GM12878 (cell line): ENCODE results near the gene GLT1D1. TPM values are rescaled to one million over a fixed set of nuclear protein-coding genes. Genes with fewer than 3 reads are reported as not detected.

Experiments
- ATAC-seq: fragments of 200-7000 bp; cut with Tn5 transposase; 3 replicates; pipeline ENCODE4 v1.9.1; 2020; ENCODE audit warnings: mild to moderate bottlenecking, moderate library complexity
- Bru-seq: library from RNA; stranded (reverse); fragments of 400-500 nt; gene quantifications from one replicate; lab custom pipeline; 2021; lab: Mats Ljungman, UMichigan
- BruChase-seq, 2 experiments: library from RNA; stranded (reverse); fragments of 400-500 nt; gene quantifications; one replicate each; lab custom pipeline; 2021; lab: Mats Ljungman, UMichigan
- BruUV-seq: library from RNA; stranded (reverse); fragments of 400-500 nt; replicated peaks from 2 replicates; lab custom pipeline; 2021; lab: Mats Ljungman, UMichigan
- CTCF ChIA-PET: fragments of 300-600 bp; sonication (Branson Sonifier 250); formaldehyde crosslinking; extraction: SDS; loops from one replicate; lab custom pipeline; 2021; ENCODE audit warnings: inconsistent platforms; lab: Yijun Ruan, JAX
- POLR2A ChIA-PET: fragments of 350-600 bp; formaldehyde crosslinking; extraction: SDS; loops from one replicate; lab custom pipeline; 2021; ENCODE audit warnings: inconsistent platforms; lab: Charles Lee
- RAD21 ChIA-PET: fragments of 300-600 bp; sonication (Branson Sonifier 250); formaldehyde crosslinking; loops from one replicate; lab custom pipeline; 2023; ENCODE audit warnings: antibody characterized with exemption; ENCODE audit not compliant: unreplicated experiment; lab: Charles Lee
- SMC1A ChIA-PET: fragments of 300-600 bp; sonication (Branson Sonifier 250); formaldehyde crosslinking; loops from one replicate; lab custom pipeline; 2023; ENCODE audit not compliant: unreplicated experiment, uncharacterized antibody; lab: Charles Lee
- DNase-seq: peaks from one replicate; pipeline ENCODE4 v3.0.0-alpha.2; 2011; ENCODE audit warnings: low read depth, low spot score
- FAIRE-seq: peaks from 3 replicates; lab custom pipeline; 2011; peaks lifted over from hg19 to GRCh38; lab: Jason Lieb, UNC
- H2AFZ ChIP-seq: 2 replicates; pipeline ENCODE4 v1.6.0; 2011; ENCODE audit warnings: low read depth, low read length, control low read depth; ENCODE audit not compliant: control insufficient read depth
- H3K27ac ChIP-seq: 2 replicates; pipeline ENCODE4 v1.5.1; 2011; ENCODE audit warnings: control low read depth; ENCODE audit not compliant: control insufficient read depth, insufficient read depth
- H3K27me3 ChIP-seq, 2 experiments: replicated peaks in 1 of 2; 2 replicates each; pipeline versions ENCODE4 v1.6.0 to v1.6.1; 2011; ENCODE audit warnings: low read length in 1 of 2; ENCODE audit not compliant: control insufficient read depth in 2 of 2, insufficient read depth in 2 of 2
- H3K36me3 ChIP-seq, 2 experiments: 2 replicates each; pipeline ENCODE4 v1.5.1; 2011; ENCODE audit warnings: low read length in 1 of 2; ENCODE audit not compliant: control insufficient read depth in 2 of 2, insufficient read depth in 2 of 2
- H3K4me1 ChIP-seq: 2 replicates; pipeline ENCODE4 v1.6.1; 2011; ENCODE audit warnings: mild to moderate bottlenecking, low read length, moderate library complexity, mixed read lengths; ENCODE audit not compliant: control insufficient read depth, insufficient read depth
- H3K4me2 ChIP-seq: 2 replicates; pipeline ENCODE4 v1.6.0; 2011; ENCODE audit warnings: control low read depth; ENCODE audit not compliant: control insufficient read depth, insufficient read depth
- H3K4me3 ChIP-seq: fragments of 200-600 bp; sonication (generic); 2 replicates; pipeline ENCODE4 v1.5.1; 2016
- H3K79me2 ChIP-seq: 2 replicates; pipeline ENCODE4 v1.6.0; 2011; ENCODE audit warnings: low read length; ENCODE audit not compliant: control insufficient read depth, insufficient read depth
- H3K9ac ChIP-seq: 2 replicates; pipeline ENCODE4 v1.8.0; 2011; ENCODE audit warnings: low read length, control low read depth, mixed read lengths; ENCODE audit not compliant: control insufficient read depth, insufficient read depth
- H3K9me3 ChIP-seq: replicated peaks from 3 replicates; pipeline ENCODE4 v1.5.1; 2011; ENCODE audit warnings: mild to moderate bottlenecking, low read length; ENCODE audit not compliant: control insufficient read depth, insufficient read depth
- H4K20me1 ChIP-seq: 2 replicates; pipeline ENCODE4 v1.6.0; 2011; ENCODE audit not compliant: control insufficient read depth, insufficient read depth
- CEBPZ ChIP-seq: fragments of 150-350 bp; IDR thresholded peaks from 2 replicates; pipeline ENCODE4 v1.6.1; 2016; ENCODE audit warnings: low read depth, low read length
- FOS ChIP-seq: IDR thresholded peaks from 3 replicates; pipeline ENCODE4 v1.6.1; 2011; ENCODE audit warnings: borderline replicate concordance; ENCODE audit not compliant: insufficient read length; ENCODE audit errors: extremely low read depth
- GABPA ChIP-seq: IDR thresholded peaks from 2 replicates; pipeline ENCODE4 v1.6.1; 2014; ENCODE audit warnings: antibody characterized with exemption, low read depth, mild to moderate bottlenecking, inconsistent platforms
- HDAC6 ChIP-seq: fragments of 200-600 bp; sonication (generic); IDR thresholded peaks from one replicate; pipeline ENCODE4 v1.8.0; 2017; ENCODE audit warnings: antibody characterized with exemption; ENCODE audit not compliant: unreplicated experiment
- HDGF ChIP-seq: fragments of 450-650 bp; IDR thresholded peaks from 2 replicates; pipeline ENCODE4 v1.6.1; 2016; ENCODE audit warnings: antibody characterized with exemption
- RFX5 ChIP-seq: IDR thresholded peaks from 2 replicates; pipeline ENCODE4 v1.6.1; 2011; ENCODE audit warnings: low read depth, low read length, improper control_type of control experiment
- ZNF274 ChIP-seq: IDR thresholded peaks from one replicate; pipeline ENCODE4 v1.8.0; 2011; ENCODE audit not compliant: insufficient read length, insufficient read depth
- WGBS: methylation state at CpG from one replicate; pipeline ENCODE4 v1.1.6; 2016; ENCODE audit warnings: low lambda C conversion rate; ENCODE audit not compliant: insufficient replicate concordance, insufficient coverage; ENCODE audit errors: missing lambda C conversion rate; 5-methylcytosine and 5-hydroxymethylcytosine counted together
- in situ Hi-C: fragments of 300-500 bp; cut with MboI; formaldehyde crosslinking; loops from 9 replicates; pipeline ENCODE4 v1.14.3; 2018; ENCODE audit warnings: mixed read lengths
- intact Hi-C: fragments of 100-400 bp; cut with micrococcal nuclease; formaldehyde crosslinking; loops from one replicate; pipeline ENCODE4 v1.14.2; 2022; ENCODE audit not compliant: unreplicated experiment
- long read RNA-seq, 2 experiments: library from polyadenylated mRNA; unstranded; transcript quantifications; one replicate each; pipeline ENCODE4 v2.0.0, GENCODE V29; 2019 to 2020
- polyA minus RNA-seq, 3 experiments: library from RNA; depleted of rRNA, polyadenylated mRNA; stranded (reverse); fragments of >200 nt; gene quantifications; 2 replicates each; pipeline ENCODE4 v1.2.3, GENCODE V29; 2011
- polyA plus RNA-seq, 11 experiments: library from polyadenylated mRNA; depleted of rRNA in 4 of 11; unstranded in 6 of 11; stranded (reverse) in 5 of 11; fragments of >200 nt; fragmentation: Nextera tagmentation in 4 of 11; fragmentation: Illumina TruSeq in 1 of 11; extraction: Ambion mirVana in 4 of 11; extraction: Trizol in 1 of 11; gene quantifications; 1 replicate in 1 of 11; 2 replicates in 10 of 11; pipeline versions ENCODE4 v1.2.1 to v1.2.3, GENCODE V29; 2011 to 2016; ENCODE audit warnings: inconsistent platforms in 2 of 11, missing spikeins in 2 of 11, low read depth in 1 of 11
- total RNA-seq, 4 experiments: library from RNA; depleted of rRNA in 3 of 4; stranded (reverse); fragments of >200 nt in 3 of 4; fragmentation: Illumina TruSeq in 1 of 4; extraction: Trizol in 1 of 4; gene quantifications; 2 replicates each; pipeline versions ENCODE4 v1.2.1 to v1.2.3, GENCODE V29; 2013 to 2021
- TF ChIP-seq, protein P1 (sequence below): IDR thresholded peaks from 2 replicates; pipeline ENCODE4 v1.6.1; 2012; ENCODE audit warnings: low read depth, low read length, improper control_type of control experiment
- TF ChIP-seq, protein P2 (sequence below): fragments of 450-650 bp; IDR thresholded peaks from 2 replicates; pipeline ENCODE4 v1.6.1; 2016; ENCODE audit warnings: mild to moderate bottlenecking, moderate library complexity, borderline replicate concordance

GLT1D1 gene
- 21.7 and 24.4 TPM in 2 replicates for total RNA-seq (2013; cell fraction: nucleolus; rRNA removed)
- total RNA-seq (2014; rRNA removed) (2.4 and 2.5 TPM in 2 replicates), total RNA-seq (2014; rRNA removed; fragmentation: Illumina TruSeq; extraction: Trizol) (2.6 and 3.0 TPM in 2 replicates), total RNA-seq (2021) (4.1 and 4.2 TPM in 2 replicates), polyA plus RNA-seq (2011; rRNA removed) (62.8 and 71.4 TPM in 2 replicates), polyA plus RNA-seq (2014; fragmentation: Illumina TruSeq; extraction: Trizol) (3.2 and 3.7 TPM in 2 replicates), polyA plus RNA-seq (2014; fragmentation: Nextera tagmentation; extraction: Ambion mirVana) (under 1 TPM; 0.42 to 0.53 TPM), polyA plus RNA-seq (2014; rRNA removed) (3.0 TPM in 2 replicates), polyA plus RNA-seq (2016; fragmentation: Nextera tagmentation; extraction: Ambion mirVana) (1 to 10 TPM; 1.7 to 3.8 TPM), polyA minus RNA-seq (2011; rRNA and poly(A)+ RNA removed) (61.7 and 63.7 TPM in 2 replicates), Bru-seq, nascent RNA (percentile 81 among the genes with signal in this experiment), BruChase-seq, experiment 1, labeled RNA remaining after a 6-hour chase (percentile 81 among the genes with signal in this experiment), BruChase-seq, experiment 2, labeled RNA remaining after a 2-hour chase (percentile 74 among the genes with signal in this experiment)
- 2.3 TPM for polyA plus RNA-seq (2011; ENCODE audit: low read depth)
- polyA plus RNA-seq (2011; cell fraction: cytosol; rRNA removed), result 59.7 and 62.9 TPM in 2 replicates
- 37.7 and 42.3 TPM in 2 replicates for polyA plus RNA-seq (2011; cell fraction: nucleus; rRNA removed)
- 5.0 and 5.5 TPM in 2 replicates for polyA plus RNA-seq (2012)
- polyA minus RNA-seq (2011; cell fraction: cytosol; rRNA and poly(A)+ RNA removed), result 23.4 and 23.9 TPM in 2 replicates
- 12.7 and 17.6 TPM in 2 replicates for polyA minus RNA-seq (2011; cell fraction: nucleus; rRNA and poly(A)+ RNA removed)
- long read RNA-seq, experiment 1, partial matches to known transcripts, result 1 of 12 reads
- long read RNA-seq, experiment 1, other reads (novel, unspliced or antisense), result 8 of 12 reads
- long read RNA-seq, experiment 2, partial matches to known transcripts, result 3 of 14 reads
- long read RNA-seq, experiment 2, other reads (novel, unspliced or antisense), result 10 of 14 reads

GRCh38 chr12:128852885-128853599 lies at the start of gene GLT1D1:
TSS of gene GLT1D1 (plus strand) at chr12:128853478. CDS start at chr12:128853582, 104 bp downstream.
- H3K4me1 ChIP-seq, result peaks cover 11% of the 10 kb centered on the region; the same call in 1 of the 2 replicates
- H2AFZ ChIP-seq, result peak within 1 kb of the TSS; percentile 50; the same call in 1 of the 2 replicates
- H3K4me2 ChIP-seq, result peak within 1 kb of the TSS; percentile 56
- no peaks in the 10 kb centered on the region for H4K20me1 ChIP-seq
- WGBS, result 42% methylated on average over 21 of the region's 56 CpGs
- ChIA-PET POLR2A (interaction anchor here (1.2 to 2.3 kb wide), 5 partner anchors 23 to 64 kb away, joined by 3 to 7 read pairs (median 4); partner anchors contain the start of gene SLC15A4), CTCF (no interaction called here), RAD21 (interaction anchor here (0.8 to 1.5 kb wide), 5 partner anchors 23 to 63 kb away, joined by 3 to 8 read pairs (median 4); no protein-coding TSS in a partner anchor), SMC1A (interaction anchor here (0.8 to 1.6 kb wide), 2 partner anchors 31 to 62 kb away, joined by 3 to 6 read pairs; no protein-coding TSS in a partner anchor)
- H3K27ac ChIP-seq, result no peak within 1 kb of the TSS; the same call in 1 of the 2 replicates
- intact Hi-C loops (no loop called here), in situ Hi-C loops (no loop called here)
- no peaks in the 10 kb centered on the region for H3K36me3 ChIP-seq
- peak within 1 kb of the TSS; percentile 42; the same call in 1 of the 2 replicates for H3K9ac ChIP-seq
- H3K9me3 ChIP-seq, result no peaks in the 10 kb centered on the region
- no peaks in the 10 kb centered on the region for H3K27me3 ChIP-seq
- FAIRE-seq, result no peak
- peak within 1 kb of the TSS; percentile 64 for H3K4me3 ChIP-seq
- peak; percentile 7 for ATAC-seq
- DNase-seq, result no peak
- BruUV-seq, result no TSS peak
- no peaks in the 10 kb centered on the region; the same call in 1 of the 2 replicates for H3K79me2 ChIP-seq
- TF ChIP-seq, protein P1, sequence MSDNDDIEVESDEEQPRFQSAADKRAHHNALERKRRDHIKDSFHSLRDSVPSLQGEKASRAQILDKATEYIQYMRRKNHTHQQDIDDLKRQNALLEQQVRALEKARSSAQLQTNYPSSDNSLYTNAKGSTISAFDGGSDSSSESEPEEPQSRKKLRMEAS, result no peak
- TF ChIP-seq HDGF (0 out of 2 replicates have a peak, but pooled peaks have one; percentile 20), RFX5 (no peak), CEBPZ (no peak), GABPA (no peak), FOS (no peak), HDAC6 (no peak), ZNF274 (no peak)
- TF ChIP-seq, protein P2, sequence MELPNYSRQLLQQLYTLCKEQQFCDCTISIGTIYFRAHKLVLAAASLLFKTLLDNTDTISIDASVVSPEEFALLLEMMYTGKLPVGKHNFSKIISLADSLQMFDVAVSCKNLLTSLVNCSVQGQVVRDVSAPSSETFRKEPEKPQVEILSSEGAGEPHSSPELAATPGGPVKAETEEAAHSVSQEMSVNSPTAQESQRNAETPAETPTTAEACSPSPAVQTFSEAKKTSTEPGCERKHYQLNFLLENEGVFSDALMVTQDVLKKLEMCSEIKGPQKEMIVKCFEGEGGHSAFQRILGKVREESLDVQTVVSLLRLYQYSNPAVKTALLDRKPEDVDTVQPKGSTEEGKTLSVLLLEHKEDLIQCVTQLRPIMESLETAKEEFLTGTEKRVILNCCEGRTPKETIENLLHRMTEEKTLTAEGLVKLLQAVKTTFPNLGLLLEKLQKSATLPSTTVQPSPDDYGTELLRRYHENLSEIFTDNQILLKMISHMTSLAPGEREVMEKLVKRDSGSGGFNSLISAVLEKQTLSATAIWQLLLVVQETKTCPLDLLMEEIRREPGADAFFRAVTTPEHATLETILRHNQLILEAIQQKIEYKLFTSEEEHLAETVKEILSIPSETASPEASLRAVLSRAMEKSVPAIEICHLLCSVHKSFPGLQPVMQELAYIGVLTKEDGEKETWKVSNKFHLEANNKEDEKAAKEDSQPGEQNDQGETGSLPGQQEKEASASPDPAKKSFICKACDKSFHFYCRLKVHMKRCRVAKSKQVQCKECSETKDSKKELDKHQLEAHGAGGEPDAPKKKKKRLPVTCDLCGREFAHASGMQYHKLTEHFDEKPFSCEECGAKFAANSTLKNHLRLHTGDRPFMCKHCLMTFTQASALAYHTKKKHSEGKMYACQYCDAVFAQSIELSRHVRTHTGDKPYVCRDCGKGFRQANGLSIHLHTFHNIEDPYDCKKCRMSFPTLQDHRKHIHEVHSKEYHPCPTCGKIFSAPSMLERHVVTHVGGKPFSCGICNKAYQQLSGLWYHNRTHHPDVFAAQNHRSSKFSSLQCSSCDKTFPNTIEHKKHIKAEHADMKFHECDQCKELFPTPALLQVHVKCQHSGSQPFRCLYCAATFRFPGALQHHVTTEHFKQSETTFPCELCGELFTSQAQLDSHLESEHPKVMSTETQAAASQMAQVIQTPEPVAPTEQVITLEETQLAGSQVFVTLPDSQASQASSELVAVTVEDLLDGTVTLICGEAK, result no peak
